ENCODE measurements around the gene PKD1.
"Not testable (repeated sequence)": the region's sequence is repeated elsewhere in the genome, so short reads cannot be mapped to it uniquely, and the experiment has no call there.

Gene PKD1

DNA sequence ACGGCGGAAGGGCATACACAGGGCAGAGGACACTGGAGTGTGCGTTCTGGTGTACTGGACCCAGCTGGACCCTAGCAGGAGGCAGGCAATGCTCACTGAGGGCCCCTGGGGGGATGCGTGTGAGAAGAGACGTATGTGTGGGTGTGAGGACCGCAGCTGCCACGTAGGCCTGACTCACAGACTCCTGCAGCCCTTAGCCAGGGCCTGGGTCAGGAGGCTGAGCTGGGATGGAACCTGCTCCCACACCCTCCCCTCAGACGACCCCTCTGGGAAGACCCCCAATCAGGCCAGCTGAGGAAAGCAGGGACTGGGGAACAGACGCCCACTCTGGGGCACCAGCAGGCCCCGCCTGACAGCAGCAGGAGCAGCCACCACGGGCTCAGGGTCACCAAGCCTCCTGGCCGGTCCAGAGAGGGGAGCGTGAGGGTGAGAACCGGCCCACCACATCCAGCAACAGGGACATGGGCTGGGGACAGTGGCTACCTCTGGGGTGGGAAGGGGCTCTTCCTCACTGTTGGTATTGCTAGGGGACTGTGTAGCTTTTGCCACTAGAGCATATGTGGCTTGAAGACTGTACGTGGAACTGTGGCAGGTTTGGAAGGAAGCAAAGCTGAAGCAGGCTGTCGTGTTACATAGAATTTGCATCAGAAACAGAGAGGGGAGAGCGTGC, 28.4 kb downstream of the PKD1 start:
- DNase-seq (ENCODE audit: low read depth): not testable (repeated sequence)

DNA sequence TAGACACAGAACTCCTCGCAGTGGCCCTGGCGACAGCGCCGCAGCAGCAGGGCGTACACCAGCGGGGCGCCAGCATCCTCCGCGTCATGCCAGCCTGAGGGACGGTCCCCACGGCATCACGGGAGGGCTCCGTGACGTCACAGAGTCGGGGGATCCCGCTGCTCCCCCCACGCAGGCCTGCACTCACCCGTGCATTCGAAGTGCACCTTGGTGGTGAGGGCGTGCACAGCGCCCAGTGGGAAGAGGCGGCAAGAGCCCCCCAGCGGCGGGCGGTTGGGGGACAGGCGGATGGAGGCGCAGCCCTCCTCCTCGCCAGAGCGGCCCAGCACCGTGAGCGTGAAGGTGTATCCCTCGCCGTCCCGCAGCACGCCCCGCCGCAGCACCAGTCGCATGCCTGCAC, 29.5 kb downstream of the PKD1 start:
- not testable (repeated sequence) for DNase-seq (ENCODE audit: low read depth)

GRCh38 chr16:2105769-2106168, 29.9 kb downstream of the PKD1 start:
- not testable (repeated sequence) for DNase-seq (ENCODE audit: low read depth)

- not testable (repeated sequence) for DNase-seq (ENCODE audit: low read depth)
Observed at GRCh38 chr16:2105291-2105690, 30.4 kb downstream of the PKD1 start.

GRCh38 chr16:2104464-2104863, 31.2 kb downstream of the PKD1 start:
- DNase-seq (ENCODE audit: low read depth): not testable (repeated sequence)

- no peak for DNase-seq (ENCODE audit: low read depth)
Observed at GRCh38 chr16:2102471-2102870, 33.2 kb downstream of the PKD1 start.

DNA sequence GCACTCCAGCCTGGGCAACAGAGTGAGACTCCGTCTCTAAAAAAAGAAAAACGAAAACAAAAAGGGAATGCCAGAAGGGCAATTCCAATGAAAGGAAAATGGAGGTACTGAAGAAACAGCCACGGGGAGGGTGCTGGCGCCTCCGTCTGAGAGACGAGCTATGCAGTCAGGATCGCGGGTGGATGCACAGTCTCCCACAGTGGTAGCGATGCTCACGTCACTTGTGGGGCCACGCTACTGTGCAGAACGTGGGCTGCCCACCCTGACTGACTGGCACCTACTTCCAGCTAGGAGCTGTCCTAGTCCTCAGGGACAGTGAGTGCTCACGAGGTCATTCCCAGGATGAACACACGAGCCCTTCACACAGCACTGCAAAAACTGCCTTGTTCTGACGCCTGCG, 34.1 kb downstream of the PKD1 start:
- DNase-seq (ENCODE audit: low read depth): not testable (repeated sequence)

DNA sequence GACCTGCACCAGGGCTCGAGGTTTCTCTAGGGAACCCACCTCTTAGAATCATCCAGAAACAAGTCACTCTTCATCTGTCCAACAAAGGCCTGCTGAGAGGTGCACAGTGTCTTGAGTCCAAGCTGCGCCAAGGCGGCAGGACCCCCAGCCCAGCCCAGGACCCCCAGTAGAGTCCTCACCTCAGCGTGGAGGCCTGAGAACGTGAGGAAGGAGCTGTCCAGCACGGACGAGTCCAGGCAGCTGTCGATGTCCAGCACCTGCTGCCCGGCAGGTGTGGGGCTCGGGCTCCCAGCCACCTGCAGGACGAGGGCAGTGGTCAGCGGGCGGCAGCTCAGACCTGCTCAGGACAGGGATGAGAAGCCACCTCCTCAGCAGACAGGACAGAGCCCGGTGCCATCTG, 38.0 kb downstream of the PKD1 start:
- DNase-seq (ENCODE audit: low read depth): not testable (repeated sequence)

- no peak for DNase-seq (ENCODE audit: low read depth)
Observed at GRCh38 chr16:2096853-2097595, 38.7 kb downstream of the PKD1 start.

GRCh38 chr16:2095918-2096582, 39.6 kb downstream of the PKD1 start:
- no peak for DNase-seq (ENCODE audit: low read depth)

GRCh38 chr16:2095315-2095853, 40.3 kb downstream of the PKD1 start:
- no peak for DNase-seq (ENCODE audit: low read depth)

GRCh38 chr16:2093793-2094192, 41.9 kb downstream of the PKD1 start:
- DNase-seq (ENCODE audit: low read depth): no peak

DNA sequence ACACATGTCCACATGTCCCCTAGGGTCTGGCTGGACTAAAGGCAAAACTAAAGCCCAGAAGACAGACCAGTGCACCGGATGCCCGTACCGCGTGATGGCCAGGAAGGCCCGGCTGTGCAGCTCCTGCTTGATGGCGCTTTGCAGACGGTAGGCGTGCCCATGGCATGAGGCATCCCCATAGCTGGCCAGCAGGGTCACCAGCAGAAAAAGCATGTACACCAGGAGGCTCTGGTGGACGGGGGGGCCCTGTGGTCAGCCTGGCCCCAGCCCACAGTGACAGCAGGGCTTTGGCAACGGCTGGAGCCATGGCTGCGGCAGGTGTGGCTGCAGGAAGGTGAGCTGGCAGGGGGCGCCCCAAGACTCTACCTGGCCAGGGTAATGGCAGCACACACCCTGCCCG, 42.8 kb downstream of the PKD1 start:
- no peak for DNase-seq (ENCODE audit: low read depth)

DNA sequence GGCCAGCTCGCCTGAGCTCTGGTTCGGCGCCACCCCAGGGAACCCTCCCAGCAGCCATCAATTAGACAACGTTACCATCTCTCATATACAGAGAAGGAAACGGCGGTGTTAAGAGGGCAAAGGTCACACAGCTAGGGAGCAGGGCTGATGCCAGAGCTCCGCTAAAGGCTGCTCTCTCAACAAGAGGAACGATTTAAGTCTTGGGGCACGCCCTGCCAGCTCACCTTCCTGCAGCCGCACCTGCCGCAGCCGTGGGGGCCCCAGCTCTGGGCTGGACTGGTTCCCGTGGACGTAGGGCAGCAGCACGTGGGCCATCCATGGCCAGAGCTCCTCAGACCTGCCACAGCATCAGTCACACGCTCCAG, 43.5 kb downstream of the PKD1 start:
- DNase-seq (ENCODE audit: low read depth): no peak

DNA sequence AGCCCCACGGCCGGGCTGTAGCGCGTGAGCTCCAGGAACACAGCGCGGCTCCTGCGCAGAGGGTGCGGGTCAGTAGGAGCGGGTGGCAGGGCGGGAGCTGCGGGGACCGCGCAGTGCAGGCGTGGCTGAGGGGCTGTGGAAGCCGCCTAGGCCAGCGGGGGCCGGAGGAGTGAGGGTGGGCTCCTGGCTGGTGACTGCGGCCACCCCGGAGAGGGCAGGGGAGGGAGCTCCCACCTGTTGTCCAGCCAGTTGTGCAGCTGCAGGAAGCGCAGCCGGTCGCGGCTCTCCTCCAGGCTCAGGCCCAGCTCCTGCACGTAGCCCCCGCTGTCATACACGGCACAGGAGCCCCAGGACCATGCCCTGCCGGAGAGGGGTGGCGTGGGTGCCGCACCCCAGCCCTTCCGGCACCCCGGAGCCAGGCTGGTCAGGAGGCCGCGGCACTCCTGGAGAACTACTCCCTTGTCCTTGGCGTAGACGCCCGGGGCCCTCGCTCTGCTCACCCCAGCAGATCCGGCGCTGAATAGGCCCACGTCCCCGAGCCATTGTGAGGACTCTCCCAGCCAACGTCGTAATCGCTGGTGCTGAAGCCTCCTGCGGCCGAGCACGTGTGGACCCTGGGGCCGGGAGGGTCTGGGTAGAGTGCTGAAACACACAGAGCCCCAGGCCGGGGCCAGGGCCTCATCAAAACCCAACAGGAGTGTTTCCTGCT, 44.0 kb downstream of the PKD1 start:
- no peak for DNase-seq (ENCODE audit: low read depth)

DNA sequence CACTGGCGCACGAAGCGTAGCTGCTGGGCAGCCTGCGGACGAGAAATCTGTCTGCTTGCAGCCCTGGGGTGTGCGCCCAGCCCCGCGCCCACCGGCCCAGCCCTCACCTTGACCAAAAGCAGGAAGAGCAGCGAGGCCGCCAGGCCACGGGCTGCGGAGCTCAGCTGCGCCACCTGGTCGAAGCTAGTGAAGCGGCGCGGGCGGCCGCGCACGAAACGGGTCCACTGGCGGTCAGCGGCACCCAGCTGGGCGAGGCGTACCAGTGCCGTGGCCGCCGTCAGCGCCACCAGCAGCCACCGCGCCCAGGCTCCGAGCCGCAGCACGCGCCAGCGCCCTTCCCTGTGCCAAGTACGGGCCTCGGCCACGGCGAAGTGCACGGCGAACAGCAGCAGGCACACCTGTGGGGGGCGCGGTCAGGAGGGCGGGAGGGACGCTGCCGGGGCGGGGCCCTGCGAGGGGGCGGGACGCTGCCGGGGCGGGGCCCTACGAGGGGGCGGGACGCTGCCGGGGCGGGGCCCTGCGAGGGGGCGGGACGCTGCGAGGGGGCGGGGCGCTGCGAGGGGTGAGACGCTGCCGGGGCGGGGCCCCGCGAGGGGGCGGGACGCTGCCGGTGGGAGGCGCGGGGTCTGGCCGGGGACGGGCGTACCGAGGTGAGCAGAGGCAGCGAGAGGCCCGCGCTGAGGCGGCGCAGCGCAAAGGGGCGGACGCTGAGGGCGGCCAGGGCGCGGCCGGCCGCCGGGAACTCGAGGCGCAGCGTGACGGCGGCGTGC, 44.7 kb downstream of the PKD1 start:
- no peak for DNase-seq (ENCODE audit: low read depth)

DNA sequence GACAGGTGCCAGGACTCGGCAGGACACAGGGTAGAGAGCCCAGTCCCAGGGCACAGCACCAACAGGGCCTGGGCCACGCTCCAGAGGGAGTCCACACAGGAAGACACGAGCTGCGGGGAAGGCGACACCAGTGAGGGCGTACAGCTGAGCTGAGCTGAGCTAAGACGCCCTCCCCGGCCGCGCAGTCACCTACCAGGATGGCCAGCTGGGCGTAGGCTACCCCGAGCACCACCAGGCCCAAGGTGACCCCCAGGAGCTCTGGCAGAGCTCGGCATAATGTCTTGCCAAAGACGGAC, 45.3 kb downstream of the PKD1 start:
- no peak for DNase-seq (ENCODE audit: low read depth)

GRCh38 chr16:2089706-2090480, 45.8 kb downstream of the PKD1 start:
- no peak for DNase-seq (ENCODE audit: low read depth)

DNA sequence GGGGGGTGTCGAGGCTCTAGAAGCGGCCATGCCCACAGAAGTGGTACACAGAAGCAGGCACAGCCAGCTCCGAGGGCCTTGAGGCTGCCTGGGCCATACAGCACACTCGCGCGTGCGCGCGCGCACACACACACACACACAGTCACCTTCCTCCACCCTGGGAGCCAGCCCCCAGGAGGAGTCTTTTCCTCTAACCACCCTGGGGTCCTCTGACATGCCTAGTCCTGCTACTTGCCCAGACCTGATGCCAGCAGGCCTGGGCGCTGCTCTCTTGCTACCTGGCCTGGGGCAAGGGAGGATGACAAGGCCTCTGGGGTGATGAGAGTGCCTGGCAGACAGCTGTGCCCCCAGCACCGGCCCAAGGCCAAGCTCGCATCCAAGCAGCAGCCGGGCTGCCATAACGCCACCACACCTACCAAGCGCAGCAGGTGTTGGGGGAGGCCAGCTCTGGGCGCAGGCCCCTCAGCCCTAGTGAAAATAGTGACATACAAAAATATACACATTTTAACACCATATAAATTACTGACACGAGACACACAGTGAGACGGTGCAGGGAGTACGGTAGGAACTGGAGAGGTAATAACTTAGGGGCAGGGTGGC, 46.8 kb downstream of the PKD1 start:
- no peak for DNase-seq (ENCODE audit: low read depth)

All from stimulated activated CD8-positive, alpha-beta memory T cell treated with anti-CD3 and anti-CD28 coated beads, Interleukin-12 subunit alpha, Interleukin-12 subunit beta, amount 100 ng/mL, for 1 hour (primary cell).